ENCODE results near the gene SPDYE16. TPM values are rescaled to one million over a fixed set of nuclear protein-coding genes. Genes with fewer than 3 reads are reported as not detected.
"Not testable (repeated sequence)": the region's sequence is repeated elsewhere in the genome, so short reads cannot be mapped to it uniquely, and the experiment has no call there.

Gene SPDYE16
- total RNA-seq, 1 experiment from 2014 or later: not detected

- not testable (repeated sequence) for H2AFZ ChIP-seq (ENCODE audit: low read length); H3K9me3 ChIP-seq (ENCODE audit: control insufficient read depth, low read depth, low read length); H2BK20ac ChIP-seq (ENCODE audit: low read depth, low read length, poor library complexity, severe bottlenecking); H3K4me1 ChIP-seq (ENCODE audit: insufficient read depth, low read length); H3K4me3 Mint-ChIP-seq; H2BK15ac ChIP-seq (ENCODE audit: low read depth, low read length); H3K9me3 Mint-ChIP-seq; H3K18ac ChIP-seq (ENCODE audit: insufficient read length, low read depth, low read length); H3K9ac ChIP-seq (ENCODE audit: extremely low read depth, insufficient read length, low read length); H3K27me3 Mint-ChIP-seq (ENCODE audit: low read depth); DNase-seq; H2BK120ac ChIP-seq (ENCODE audit: low read depth, low read length, poor library complexity, severe bottlenecking); H3K27ac ChIP-seq (ENCODE audit: insufficient read length, low read depth, low read length); H2BK12ac ChIP-seq (ENCODE audit: insufficient read length, low read depth, low read length); H2BK5ac ChIP-seq (ENCODE audit: insufficient read length, low read length); H3K27me3 ChIP-seq (ENCODE audit: insufficient read depth, low read length); H4K8ac ChIP-seq (replicated peaks; ENCODE audit: insufficient read length, low read depth, low read length); H3K36me3 Mint-ChIP-seq (ENCODE audit: insufficient read depth in 1 of 3, low read depth in 3 of 3); H3K56ac ChIP-seq (ENCODE audit: insufficient read length, low read depth, low read length); H3K23ac ChIP-seq (ENCODE audit: insufficient read length, low read depth, low read length); H4K91ac ChIP-seq (ENCODE audit: insufficient read length, low read depth, low read length); H3K27ac Mint-ChIP-seq; H3K4me2 ChIP-seq (ENCODE audit: insufficient read depth, insufficient read length, low read length); H3K4ac ChIP-seq (ENCODE audit: low read depth, low read length); H3T11ph ChIP-seq (ENCODE audit: low read length); H3K79me2 ChIP-seq (ENCODE audit: insufficient read depth, low read length); H3K79me1 ChIP-seq (ENCODE audit: insufficient read depth, low read depth, low read length, poor library complexity, severe bottlenecking); H4K5ac ChIP-seq (ENCODE audit: insufficient read length, low read depth, low read length); H2AK5ac ChIP-seq (ENCODE audit: insufficient read length, low read length); H3K23me2 ChIP-seq (ENCODE audit: insufficient read length, low read depth, low read length, poor library complexity, severe bottlenecking); H4K20me1 ChIP-seq (ENCODE audit: control insufficient read depth, insufficient read depth, insufficient read length); H3K4me1 Mint-ChIP-seq; H3K14ac ChIP-seq (ENCODE audit: insufficient read depth, low read length)
- no CpG with 5 or more reads among the region's 1 CpG for WGBS (ENCODE audit: extremely low coverage, insufficient read length, low lambda C conversion rate)
These were observed 45.5 kb upstream of the SPDYE16 start for GRCh38 chr7:76588586-76588985.

- not testable (repeated sequence) for H3K4me1 ChIP-seq (ENCODE audit: insufficient read depth, low read length); H3K18ac ChIP-seq (ENCODE audit: insufficient read length, low read depth, low read length); H4K8ac ChIP-seq (replicated peaks; ENCODE audit: insufficient read length, low read depth, low read length); H3K56ac ChIP-seq (ENCODE audit: insufficient read length, low read depth, low read length); H2BK5ac ChIP-seq (ENCODE audit: insufficient read length, low read length); H3K4me2 ChIP-seq (ENCODE audit: insufficient read depth, insufficient read length, low read length); H3K27me3 ChIP-seq (ENCODE audit: insufficient read depth, low read length); H2BK12ac ChIP-seq (ENCODE audit: insufficient read length, low read depth, low read length); H3K27me3 Mint-ChIP-seq (ENCODE audit: low read depth); H3K9ac ChIP-seq (ENCODE audit: extremely low read depth, insufficient read length, low read length); H3K23me2 ChIP-seq (ENCODE audit: insufficient read length, low read depth, low read length, poor library complexity, severe bottlenecking); H3K9me3 ChIP-seq (ENCODE audit: control insufficient read depth, low read depth, low read length); H4K91ac ChIP-seq (ENCODE audit: insufficient read length, low read depth, low read length); H3K27ac Mint-ChIP-seq; H3K4me3 Mint-ChIP-seq; H2AFZ ChIP-seq (ENCODE audit: low read length); H4K5ac ChIP-seq (ENCODE audit: insufficient read length, low read depth, low read length); H3T11ph ChIP-seq (ENCODE audit: low read length); H3K4me1 Mint-ChIP-seq; H4K20me1 ChIP-seq (ENCODE audit: control insufficient read depth, insufficient read depth, insufficient read length); H3K14ac ChIP-seq (ENCODE audit: insufficient read depth, low read length); H3K9me3 Mint-ChIP-seq; H3K36me3 Mint-ChIP-seq (ENCODE audit: insufficient read depth in 1 of 3, low read depth in 3 of 3); H2BK15ac ChIP-seq (ENCODE audit: low read depth, low read length); H3K23ac ChIP-seq (ENCODE audit: insufficient read length, low read depth, low read length); H2AK5ac ChIP-seq (ENCODE audit: insufficient read length, low read length); DNase-seq; H3K79me1 ChIP-seq (ENCODE audit: insufficient read depth, low read depth, low read length, poor library complexity, severe bottlenecking); H2BK120ac ChIP-seq (ENCODE audit: low read depth, low read length, poor library complexity, severe bottlenecking); H2BK20ac ChIP-seq (ENCODE audit: low read depth, low read length, poor library complexity, severe bottlenecking); H3K27ac ChIP-seq (ENCODE audit: insufficient read length, low read depth, low read length); H3K79me2 ChIP-seq (ENCODE audit: insufficient read depth, low read length); H3K4ac ChIP-seq (ENCODE audit: low read depth, low read length)
- no CpG with 5 or more reads among the region's 2 CpGs for WGBS (ENCODE audit: extremely low coverage, insufficient read length, low lambda C conversion rate)
These were observed 43.7 kb upstream of the SPDYE16 start for GRCh38 chr7:76586585-76587315.
